Neuron (in vitro differentiated cells): Measurements from ENCODE around the gene PRKCZ.
A peak's percentile ranks its signal among the peaks of the same experiment; 100 is the strongest.

Experiments
- H2AFZ ChIP-seq: one replicate; pipeline ENCODE4 v1.6.1; 2013; ENCODE audit warnings: low read depth, mild to moderate bottlenecking, inconsistent platforms, low read length, moderate library complexity
- H3K27me3 ChIP-seq: one replicate; pipeline ENCODE4 v1.6.1; 2013; ENCODE audit warnings: low read length; ENCODE audit not compliant: insufficient read depth
- H3K36me3 ChIP-seq: one replicate; pipeline ENCODE4 v1.6.1; 2013; ENCODE audit warnings: low read length; ENCODE audit not compliant: insufficient read depth
- H3K4me1 ChIP-seq: one replicate; pipeline ENCODE4 v1.6.1; 2013; ENCODE audit warnings: low read length; ENCODE audit not compliant: insufficient read depth
- H3K4me3 ChIP-seq: 2 replicates; pipeline ENCODE4 v1.5.1; 2013; ENCODE audit warnings: mild to moderate bottlenecking, low read length, moderate library complexity
- H3K9me3 ChIP-seq: one replicate; pipeline ENCODE4 v1.6.1; 2013; ENCODE audit warnings: low read length

Gene PRKCZ

GRCh38 chr1:2070016-2070415 is 19.8 kb downstream of the PRKCZ start:
- no peak overlapping the region for H3K4me3 ChIP-seq
- H3K36me3 ChIP-seq: no peaks in the 10 kb centered on the region
- peaks cover 14% of the 10 kb centered on the region for H3K27me3 ChIP-seq
- H2AFZ ChIP-seq: no peak overlapping the region
- peaks cover 2% of the 10 kb centered on the region for H3K9me3 ChIP-seq
- H3K4me1 ChIP-seq: peaks cover 14% of the 10 kb centered on the region

GRCh38 chr1:2070800-2071530 is 20.8 kb downstream of the PRKCZ start:
- Histone ChIP-seq H3K9me3 (peaks cover 2% of the 10 kb centered on the region), H3K36me3 (no peaks in the 10 kb centered on the region), H3K27me3 (peaks cover 14% of the 10 kb centered on the region), H2AFZ (no peak overlapping the region), H3K4me3 (no peak overlapping the region), H3K4me1 (peaks cover 16% of the 10 kb centered on the region)

DNA sequence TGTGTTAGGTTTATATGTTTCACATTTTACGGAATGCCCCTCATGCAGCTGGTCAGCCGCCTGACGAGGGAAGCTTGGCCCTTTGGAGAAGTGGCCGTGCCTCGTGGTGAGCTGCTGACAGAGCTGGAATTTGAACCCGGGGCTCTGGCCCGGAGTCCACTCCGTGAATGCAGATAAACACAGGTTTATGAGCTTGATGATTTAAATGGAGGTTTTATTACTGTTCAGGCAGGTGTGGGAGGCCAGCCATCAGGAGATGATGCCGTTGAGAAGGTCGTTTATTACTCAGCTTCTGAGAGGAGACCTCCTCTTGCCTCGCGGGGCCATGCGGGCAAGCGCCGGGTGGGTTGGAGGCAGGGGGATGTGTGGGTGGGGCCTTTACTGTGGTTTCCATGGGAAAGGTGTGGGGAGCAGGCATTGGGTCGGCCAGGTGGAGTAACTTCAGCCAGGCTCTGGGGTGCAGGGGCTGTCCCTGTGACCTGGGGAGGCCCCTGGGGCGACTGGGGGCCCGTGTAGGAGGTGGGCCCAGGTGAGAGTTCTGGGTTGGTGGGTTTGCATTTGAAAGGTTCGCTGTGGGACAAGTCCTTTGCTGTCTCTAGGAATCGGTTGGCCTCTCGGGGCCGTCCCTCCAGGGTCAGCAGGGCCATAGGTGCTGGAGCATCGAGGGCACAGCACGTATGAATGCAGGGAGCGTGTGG is 22.0 kb downstream of the PRKCZ start:
- no peak overlapping the region for H3K4me3 ChIP-seq
- peaks cover 11% of the 10 kb centered on the region for H3K27me3 ChIP-seq
- H3K4me1 ChIP-seq: peaks cover 16% of the 10 kb centered on the region
- no peak overlapping the region for H2AFZ ChIP-seq
- no peaks in the 10 kb centered on the region for H3K36me3 ChIP-seq
- H3K9me3 ChIP-seq: peaks cover 2% of the 10 kb centered on the region

DNA sequence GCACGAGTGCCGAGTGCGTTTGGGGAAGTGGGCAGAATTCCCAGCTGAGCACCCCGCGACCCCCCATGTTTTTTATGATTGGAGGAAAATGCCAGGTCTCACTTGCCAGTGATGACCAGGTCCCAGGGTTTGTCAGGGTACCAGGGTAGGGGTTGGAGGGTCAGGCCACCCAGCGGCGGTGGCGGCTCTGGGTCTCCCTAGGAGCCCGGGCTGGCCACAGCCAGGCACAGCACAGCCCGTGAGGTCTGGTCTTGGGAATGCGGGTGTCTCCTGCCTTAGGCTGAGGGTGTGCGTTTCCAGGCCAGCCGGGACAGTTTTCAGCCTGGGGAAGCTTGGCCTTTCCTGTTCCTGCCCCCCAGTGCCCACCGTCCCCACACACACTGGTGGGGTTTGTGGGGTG is 22.7 kb downstream of the PRKCZ start:
- peaks cover 11% of the 10 kb centered on the region for H3K27me3 ChIP-seq

DNA sequence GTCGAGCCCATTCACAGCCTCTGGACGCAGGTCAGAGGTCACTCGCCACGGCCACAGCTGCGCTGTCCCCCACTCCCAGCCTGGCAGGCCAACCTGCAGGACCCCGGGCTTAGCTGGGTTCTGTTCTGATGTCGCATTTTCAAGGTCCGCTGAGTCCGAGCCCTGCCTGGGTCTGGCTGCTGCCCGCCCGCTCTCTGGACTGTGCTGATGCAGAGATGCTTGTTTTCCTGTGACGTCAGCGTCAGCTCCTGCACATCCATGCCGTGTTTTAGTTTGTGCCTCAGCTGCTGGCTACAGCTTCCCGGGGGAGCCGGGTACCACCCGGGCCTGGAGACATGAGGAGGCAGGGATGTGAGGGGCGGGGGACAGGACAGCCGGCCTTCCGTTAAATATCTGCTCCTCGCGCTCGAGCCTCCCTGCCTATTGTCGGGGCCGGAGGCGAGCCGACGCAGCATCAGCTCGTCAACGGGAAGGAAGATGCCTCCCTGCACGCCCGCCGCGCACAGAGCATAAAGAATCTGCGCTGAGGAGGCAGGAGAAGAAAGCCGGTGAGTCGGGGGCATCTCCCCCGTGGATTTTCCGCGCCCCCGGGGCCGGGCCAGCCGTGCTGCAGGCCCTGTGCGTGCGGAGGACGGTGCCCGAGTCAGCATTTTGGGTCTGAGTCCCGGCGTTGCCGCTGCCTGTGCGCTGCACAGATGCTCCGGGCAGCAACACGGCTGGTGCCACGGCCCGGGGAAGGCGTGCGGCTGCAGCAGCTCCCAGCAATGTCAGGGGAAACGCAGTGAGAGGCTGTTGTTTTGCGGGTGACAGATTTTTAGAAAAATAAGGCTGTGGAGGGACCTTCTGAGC is 23.4 kb downstream of the PRKCZ start:
- H3K4me3 ChIP-seq: peak overlapping the region; percentile 48
- peaks cover 16% of the 10 kb centered on the region for H3K4me1 ChIP-seq
- peaks cover 6% of the 10 kb centered on the region for H3K9me3 ChIP-seq
- H3K27me3 ChIP-seq: peaks cover 11% of the 10 kb centered on the region
- peak overlapping the region; percentile 79 for H2AFZ ChIP-seq
- H3K36me3 ChIP-seq: no peaks in the 10 kb centered on the region

More for the DNA sequence above, 22.7 kb downstream of the PRKCZ start:
- H3K36me3 ChIP-seq: no peaks in the 10 kb centered on the region
- H3K4me3 ChIP-seq: no peak overlapping the region
- H3K4me1 ChIP-seq: peaks cover 16% of the 10 kb centered on the region
- peaks cover 3% of the 10 kb centered on the region for H3K9me3 ChIP-seq
- no peak overlapping the region for H2AFZ ChIP-seq

DNA sequence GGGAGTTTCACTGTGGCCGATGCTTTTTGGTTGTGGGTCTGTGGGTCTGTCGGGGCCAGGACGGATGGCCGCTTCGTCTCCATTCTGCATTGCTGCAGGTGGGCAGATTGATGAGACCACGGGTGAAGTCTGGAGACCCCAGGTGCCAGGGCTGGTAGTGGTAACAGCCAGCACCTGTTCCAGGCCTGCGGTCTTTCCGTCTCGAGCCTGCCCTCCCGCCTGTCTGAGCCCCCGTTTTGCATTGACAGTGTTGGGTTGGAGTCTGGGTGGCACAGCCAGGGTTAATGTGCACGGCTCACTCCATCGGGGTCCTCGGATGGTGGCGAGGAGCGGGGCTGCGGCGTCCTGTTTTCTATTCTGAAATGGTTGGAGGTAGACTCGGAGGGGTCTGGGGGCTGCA is 24.2 kb downstream of the PRKCZ start:
- Histone ChIP-seq H3K9me3 (peaks cover 9% of the 10 kb centered on the region), H3K36me3 (no peaks in the 10 kb centered on the region), H3K4me1 (peaks cover 16% of the 10 kb centered on the region), H3K27me3 (peaks cover 11% of the 10 kb centered on the region), H3K4me3 (peak overlapping the region; percentile 48), H2AFZ (peak overlapping the region; percentile 79)

GRCh38 chr1:2074944-2075740 is 24.9 kb downstream of the PRKCZ start:
- H2AFZ ChIP-seq: no peak overlapping the region
- no peaks in the 10 kb centered on the region for H3K36me3 ChIP-seq
- H3K9me3 ChIP-seq: peaks cover 9% of the 10 kb centered on the region
- peaks cover 11% of the 10 kb centered on the region for H3K27me3 ChIP-seq
- peak overlapping the region; percentile 48 for H3K4me3 ChIP-seq
- peaks cover 16% of the 10 kb centered on the region for H3K4me1 ChIP-seq

- Histone ChIP-seq H3K36me3 (no peaks in the 10 kb centered on the region), H3K4me1 (peaks cover 16% of the 10 kb centered on the region), H3K4me3 (no peak overlapping the region), H2AFZ (no peak overlapping the region), H3K9me3 (peaks cover 12% of the 10 kb centered on the region), H3K27me3 (peaks cover 11% of the 10 kb centered on the region)
These were observed 26.6 kb downstream of the PRKCZ start for GRCh38 chr1:2076826-2077225.

GRCh38 chr1:2078170-2078569 is 28.0 kb downstream of the PRKCZ start:
- Histone ChIP-seq H3K27me3 (peaks cover 8% of the 10 kb centered on the region), H3K4me1 (peaks cover 12% of the 10 kb centered on the region), H3K4me3 (no peak overlapping the region), H3K36me3 (no peaks in the 10 kb centered on the region), H2AFZ (no peak overlapping the region), H3K9me3 (peaks cover 15% of the 10 kb centered on the region)

- no peaks in the 10 kb centered on the region for H3K36me3 ChIP-seq
- peaks cover 17% of the 10 kb centered on the region for H3K9me3 ChIP-seq
- H3K4me1 ChIP-seq: peaks cover 6% of the 10 kb centered on the region
- H3K27me3 ChIP-seq: peaks cover 5% of the 10 kb centered on the region
- no peak overlapping the region for H3K4me3 ChIP-seq
- H2AFZ ChIP-seq: no peak overlapping the region
These were observed 29.3 kb downstream of the PRKCZ start for GRCh38 chr1:2079396-2080085.

DNA sequence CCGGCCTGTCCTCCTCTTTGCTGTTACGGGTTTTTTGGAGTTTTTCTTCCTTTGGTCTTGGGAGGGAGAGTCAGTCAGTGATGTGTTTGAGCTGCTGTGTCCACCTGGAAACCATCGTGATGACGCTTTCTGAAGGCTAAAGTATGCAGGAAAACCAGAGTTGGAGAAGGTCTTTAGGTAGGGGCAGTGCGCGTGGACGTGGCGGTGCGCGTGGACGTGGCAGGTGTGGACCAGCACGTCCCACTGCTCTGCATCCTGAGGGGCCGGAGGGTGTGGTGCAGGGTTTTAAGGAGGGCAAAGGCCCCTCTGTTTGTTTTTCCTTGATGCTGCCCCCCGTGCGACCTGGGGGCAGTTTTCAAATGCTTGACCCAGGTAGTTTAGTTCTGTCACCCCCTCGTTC is 29.9 kb downstream of the PRKCZ start:
- no peaks in the 10 kb centered on the region for H3K36me3 ChIP-seq
- peaks cover 10% of the 10 kb centered on the region for H3K27me3 ChIP-seq
- peaks cover 17% of the 10 kb centered on the region for H3K9me3 ChIP-seq
- H2AFZ ChIP-seq: no peak overlapping the region
- H3K4me1 ChIP-seq: no peaks in the 10 kb centered on the region
- no peak overlapping the region for H3K4me3 ChIP-seq

DNA sequence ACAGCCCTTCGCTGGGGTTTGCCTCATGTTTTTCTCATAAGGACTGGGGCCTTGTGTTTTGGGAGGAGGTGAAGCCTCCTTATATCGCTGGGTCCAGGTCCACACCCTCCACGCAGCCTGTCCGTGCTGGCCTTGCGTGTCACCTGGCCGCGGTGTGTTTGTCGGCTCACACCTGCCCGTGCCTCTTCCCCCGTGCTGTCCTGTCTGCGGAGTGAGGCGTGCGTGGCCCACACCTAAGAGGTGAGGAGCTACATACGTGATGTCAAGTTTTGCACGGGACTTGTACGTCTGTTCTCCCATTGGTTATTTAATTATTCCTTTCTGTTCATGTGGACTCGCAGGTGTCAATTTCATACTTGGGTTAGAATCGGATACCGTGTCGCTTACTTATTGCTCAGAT is 30.7 kb downstream of the PRKCZ start:
- Histone ChIP-seq H2AFZ (no peak overlapping the region), H3K27me3 (peaks cover 11% of the 10 kb centered on the region), H3K4me3 (no peak overlapping the region), H3K4me1 (no peaks in the 10 kb centered on the region), H3K9me3 (peaks cover 17% of the 10 kb centered on the region), H3K36me3 (no peaks in the 10 kb centered on the region)
